WTC11 (cell line): ENCODE data around the gene HECTD3.

ENCODE experiments used
- ATF2 ChIP-seq: sonication (generic); formaldehyde crosslinking; IDR thresholded peaks from 2 replicates; pipeline ENCODE4 v1.8.1; 2022; ENCODE audit warnings: low read depth, missing genetic modification reagents, borderline replicate concordance
- CTCF ChIP-seq: fragments of 200-600 bp; IDR thresholded peaks from 2 replicates; pipeline ENCODE4 v1.8.0; 2022; ENCODE audit warnings: antibody characterized with exemption
- E2F1 ChIP-seq: sonication (generic); formaldehyde crosslinking; IDR thresholded peaks from 2 replicates; pipeline ENCODE4 v1.8.0; 2022; ENCODE audit warnings: mild to moderate bottlenecking, missing genetic modification reagents
- ESRRA ChIP-seq: sonication (generic); formaldehyde crosslinking; IDR thresholded peaks from 2 replicates; pipeline ENCODE4 v1.8.1; 2022; ENCODE audit warnings: mild to moderate bottlenecking, missing genetic modification reagents, borderline replicate concordance
- FOXP1 ChIP-seq: sonication (generic); formaldehyde crosslinking; IDR thresholded peaks from 2 replicates; pipeline ENCODE4 v1.8.0; 2022; ENCODE audit warnings: missing genetic modification reagents, mild to moderate bottlenecking, moderate library complexity, borderline replicate concordance
- FOXP4 ChIP-seq: sonication (generic); formaldehyde crosslinking; IDR thresholded peaks from 2 replicates; pipeline ENCODE4 v1.8.0; 2022; ENCODE audit warnings: mild to moderate bottlenecking, missing genetic modification reagents
- NR2C2 ChIP-seq: sonication (generic); formaldehyde crosslinking; IDR thresholded peaks from 2 replicates; pipeline ENCODE4 v1.8.0; 2022; ENCODE audit warnings: mild to moderate bottlenecking, missing genetic modification reagents
- USF1 ChIP-seq: sonication (generic); formaldehyde crosslinking; IDR thresholded peaks from 2 replicates; pipeline ENCODE4 v1.8.0; 2022; ENCODE audit warnings: mild to moderate bottlenecking, missing genetic modification reagents

GRCh38 chr1:45051005-45051772 is 40.1 kb upstream of the HECTD3 start:
- no peak for TF ChIP-seq FOXP1 (CRISPR knock-in tag)
- TF ChIP-seq ATF2 (CRISPR knock-in tag) = no peak
- no peak for TF ChIP-seq ESRRA (CRISPR knock-in tag)
- TF ChIP-seq NR2C2 (CRISPR knock-in tag) = no peak
- TF ChIP-seq E2F1 = no peak
- TF ChIP-seq CTCF = no peak
- no peak for TF ChIP-seq FOXP4 (CRISPR knock-in tag)
- TF ChIP-seq USF1 (CRISPR knock-in tag) = no peak
